HEK293 (cell line): Measurements from ENCODE around the gene ECM1.

Experiments used
- CTCF ChIA-PET: fragments of 350-600 bp; formaldehyde crosslinking; extraction: SDS; loops from one replicate; lab custom pipeline; 2021; ENCODE audit warnings: antibody characterized with exemption; lab: Yijun Ruan, JAX
- POLR2A ChIA-PET: fragments of 300-600 bp; formaldehyde crosslinking; extraction: SDS; loops from one replicate; lab custom pipeline; 2020; ENCODE audit warnings: antibody characterized with exemption, inconsistent platforms; lab: Yijun Ruan, JAX
- H3K27ac ChIP-seq: fragments of 200-500 bp; sonication (Bioruptor generic); 2 replicates; pipeline ENCODE4 v1.5.1; 2014; ENCODE audit warnings: low read depth, low read length, control low read depth, inconsistent platforms; ENCODE audit errors: extremely low read depth
- H3K36me3 ChIP-seq, 2 experiments: fragments of 200-500 bp in 1 of 2; sonication (Bioruptor generic) in 1 of 2; 1 replicate in 1 of 2; 2 replicates in 1 of 2; pipeline ENCODE4 v1.5.1; 2014 to 2017; ENCODE audit warnings: inconsistent platforms in 2 of 2, low read length in 2 of 2; ENCODE audit not compliant: control insufficient read depth in 2 of 2, insufficient read depth in 1 of 2
- H3K4me1 ChIP-seq: fragments of 200-500 bp; sonication (Bioruptor generic); 2 replicates; pipeline ENCODE4 v1.5.1; 2014; ENCODE audit warnings: mild to moderate bottlenecking, low read length, inconsistent platforms; ENCODE audit not compliant: control insufficient read depth, insufficient read depth
- H3K4me3 ChIP-seq: 2 replicates; pipeline ENCODE4 v1.5.1; 2011; ENCODE audit warnings: low read depth, mild to moderate bottlenecking, control low read depth, low read length, moderate library complexity
- H3K9me3 ChIP-seq: fragments of 200-500 bp; sonication (Bioruptor generic); 2 replicates; pipeline ENCODE4 v1.5.1; 2014; ENCODE audit warnings: low read depth, low read length, inconsistent platforms; ENCODE audit not compliant: control insufficient read depth, insufficient read depth
- ATF2 ChIP-seq: fragments of 450-650 bp; formaldehyde crosslinking; IDR thresholded peaks from 2 replicates; pipeline ENCODE4 v1.5.1; 2016; ENCODE audit warnings: missing biosample characterization, missing genetic modification characterization, low read depth
- EGR2 ChIP-seq: fragments of 450-650 bp; formaldehyde crosslinking; IDR thresholded peaks from 2 replicates; pipeline ENCODE4 v1.5.1; 2016; ENCODE audit warnings: low read depth, missing biosample characterization, missing genetic modification characterization
- GLIS1 ChIP-seq: fragments of 450-650 bp; formaldehyde crosslinking; IDR thresholded peaks from 2 replicates; pipeline ENCODE4 v1.5.1; 2016; ENCODE audit warnings: missing biosample characterization, missing genetic modification characterization
- GLIS2 ChIP-seq: fragments of 450-650 bp; formaldehyde crosslinking; IDR thresholded peaks from 2 replicates; pipeline ENCODE4 v1.5.1; 2016; ENCODE audit warnings: missing biosample characterization, missing genetic modification characterization
- KLF1 ChIP-seq: fragments of 450-650 bp; formaldehyde crosslinking; IDR thresholded peaks from 2 replicates; pipeline ENCODE4 v1.5.1; 2016; ENCODE audit warnings: missing biosample characterization, missing genetic modification characterization
- OSR2 ChIP-seq: fragments of 450-650 bp; formaldehyde crosslinking; IDR thresholded peaks from 2 replicates; pipeline ENCODE4 v1.5.1; 2016; ENCODE audit warnings: missing biosample characterization, missing genetic modification characterization
- PRDM1 ChIP-seq: fragments of 450-650 bp; formaldehyde crosslinking; IDR thresholded peaks from 2 replicates; pipeline ENCODE4; 2016; ENCODE audit warnings: missing biosample characterization, missing genetic modification characterization
- PRDM10 ChIP-seq: fragments of 450-650 bp; formaldehyde crosslinking; IDR thresholded peaks from 2 replicates; pipeline ENCODE4 v1.5.1; 2016; ENCODE audit warnings: missing biosample characterization, missing genetic modification characterization
- SP2 ChIP-seq: fragments of 450-650 bp; formaldehyde crosslinking; IDR thresholded peaks from 2 replicates; pipeline ENCODE4 v1.5.1; 2016; ENCODE audit warnings: missing biosample characterization, missing genetic modification characterization
- SP3 ChIP-seq: fragments of 450-650 bp; formaldehyde crosslinking; IDR thresholded peaks from 2 replicates; pipeline ENCODE4 v1.5.1; 2016; ENCODE audit warnings: missing biosample characterization, missing genetic modification characterization
- SP7 ChIP-seq: fragments of 450-650 bp; formaldehyde crosslinking; IDR thresholded peaks from 2 replicates; pipeline ENCODE4 v1.5.1; 2016; ENCODE audit warnings: missing biosample characterization, missing genetic modification characterization
- ZBTB48 ChIP-seq: fragments of 450-650 bp; formaldehyde crosslinking; IDR thresholded peaks from 2 replicates; pipeline ENCODE4 v1.5.1; 2016; ENCODE audit warnings: missing biosample characterization, missing genetic modification characterization
- ZFHX2 ChIP-seq: fragments of 450-650 bp; formaldehyde crosslinking; conservative IDR thresholded peaks from 2 replicates; pipeline ENCODE4 v1.5.1; 2016; ENCODE audit warnings: missing biosample characterization, missing genetic modification characterization
- ZNF341 ChIP-seq: fragments of 450-650 bp; formaldehyde crosslinking; IDR thresholded peaks from 2 replicates; pipeline ENCODE4; 2016; ENCODE audit warnings: low read depth, missing biosample characterization, missing genetic modification characterization
- ZNF398 ChIP-seq: fragments of 450-650 bp; formaldehyde crosslinking; IDR thresholded peaks from 2 replicates; pipeline ENCODE4 v1.5.1; 2017; ENCODE audit warnings: missing biosample characterization, missing genetic modification characterization
- ZNF48 ChIP-seq: fragments of 450-650 bp; formaldehyde crosslinking; IDR thresholded peaks from 2 replicates; pipeline ENCODE4 v1.5.1; 2016; ENCODE audit warnings: missing biosample characterization, missing genetic modification characterization
- ZNF600 ChIP-seq: fragments of 450-650 bp; formaldehyde crosslinking; IDR thresholded peaks from 2 replicates; pipeline ENCODE4 v1.5.1; 2016; ENCODE audit warnings: missing biosample characterization, missing genetic modification characterization
- ZNF621 ChIP-seq: fragments of 450-650 bp; formaldehyde crosslinking; IDR thresholded peaks from 2 replicates; pipeline ENCODE4 v1.5.1; 2017; ENCODE audit warnings: missing biosample characterization, missing genetic modification characterization
- TF ChIP-seq, protein P1 (sequence below): fragments of 450-650 bp; formaldehyde crosslinking; IDR thresholded peaks from 2 replicates; pipeline ENCODE4 v1.5.1; 2016; ENCODE audit warnings: missing biosample characterization, missing genetic modification characterization
- TF ChIP-seq, protein P2 (sequence below): fragments of 450-650 bp; formaldehyde crosslinking; IDR thresholded peaks from 2 replicates; pipeline ENCODE4 v1.5.1; 2016; ENCODE audit warnings: missing biosample characterization, missing genetic modification characterization
- TF ChIP-seq, protein P3 (sequence below): fragments of 450-650 bp; formaldehyde crosslinking; IDR thresholded peaks from 2 replicates; pipeline ENCODE4 v1.5.1; 2016; ENCODE audit warnings: missing biosample characterization, missing genetic modification characterization, borderline replicate concordance

ECM1 gene

GRCh38 chr1:150552128-150552910, 44.4 kb downstream of the ECM1 start:
- Histone ChIP-seq H3K4me1 (no peaks in the 10 kb centered on the region), H3K27ac (no peak overlapping the region), H3K36me3 (peaks cover 0 to 6% of the 10 kb centered on the region in 2 experiments; a peak in 1 of 3 replicates), H3K9me3 (no peaks in the 10 kb centered on the region), H3K4me3 (no peak overlapping the region)
- ChIA-PET CTCF (interaction anchor here (0.9 to 8.8 kb wide), 3 partner anchors 7 to 24 kb away, joined by 3 to 73 read pairs (median 3); no protein-coding TSS in a partner anchor), POLR2A (interaction anchor here (0.7 to 1.6 kb wide), 2 partner anchors 27 to 740 kb away, joined by 3 to 4 read pairs; partner anchors contain the start of gene MCL1)
- peak; percentile 48 for TF ChIP-seq OSR2 (tag by site-specific recombination)
- TF ChIP-seq, protein P1, sequence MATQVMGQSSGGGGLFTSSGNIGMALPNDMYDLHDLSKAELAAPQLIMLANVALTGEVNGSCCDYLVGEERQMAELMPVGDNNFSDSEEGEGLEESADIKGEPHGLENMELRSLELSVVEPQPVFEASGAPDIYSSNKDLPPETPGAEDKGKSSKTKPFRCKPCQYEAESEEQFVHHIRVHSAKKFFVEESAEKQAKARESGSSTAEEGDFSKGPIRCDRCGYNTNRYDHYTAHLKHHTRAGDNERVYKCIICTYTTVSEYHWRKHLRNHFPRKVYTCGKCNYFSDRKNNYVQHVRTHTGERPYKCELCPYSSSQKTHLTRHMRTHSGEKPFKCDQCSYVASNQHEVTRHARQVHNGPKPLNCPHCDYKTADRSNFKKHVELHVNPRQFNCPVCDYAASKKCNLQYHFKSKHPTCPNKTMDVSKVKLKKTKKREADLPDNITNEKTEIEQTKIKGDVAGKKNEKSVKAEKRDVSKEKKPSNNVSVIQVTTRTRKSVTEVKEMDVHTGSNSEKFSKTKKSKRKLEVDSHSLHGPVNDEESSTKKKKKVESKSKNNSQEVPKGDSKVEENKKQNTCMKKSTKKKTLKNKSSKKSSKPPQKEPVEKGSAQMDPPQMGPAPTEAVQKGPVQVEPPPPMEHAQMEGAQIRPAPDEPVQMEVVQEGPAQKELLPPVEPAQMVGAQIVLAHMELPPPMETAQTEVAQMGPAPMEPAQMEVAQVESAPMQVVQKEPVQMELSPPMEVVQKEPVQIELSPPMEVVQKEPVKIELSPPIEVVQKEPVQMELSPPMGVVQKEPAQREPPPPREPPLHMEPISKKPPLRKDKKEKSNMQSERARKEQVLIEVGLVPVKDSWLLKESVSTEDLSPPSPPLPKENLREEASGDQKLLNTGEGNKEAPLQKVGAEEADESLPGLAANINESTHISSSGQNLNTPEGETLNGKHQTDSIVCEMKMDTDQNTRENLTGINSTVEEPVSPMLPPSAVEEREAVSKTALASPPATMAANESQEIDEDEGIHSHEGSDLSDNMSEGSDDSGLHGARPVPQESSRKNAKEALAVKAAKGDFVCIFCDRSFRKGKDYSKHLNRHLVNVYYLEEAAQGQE: peak; percentile 71
- TF ChIP-seq EGR2 (tag by site-specific recombination): peak; percentile 62; the same call in 1 of the 2 replicates
- TF ChIP-seq ZBTB48 (tag by site-specific recombination): no peak
- TF ChIP-seq GLIS2 (tag by site-specific recombination): peak; percentile 56; the same call in 1 of the 2 replicates
- peak; percentile 93 for TF ChIP-seq PRDM10
- TF ChIP-seq, protein P2, sequence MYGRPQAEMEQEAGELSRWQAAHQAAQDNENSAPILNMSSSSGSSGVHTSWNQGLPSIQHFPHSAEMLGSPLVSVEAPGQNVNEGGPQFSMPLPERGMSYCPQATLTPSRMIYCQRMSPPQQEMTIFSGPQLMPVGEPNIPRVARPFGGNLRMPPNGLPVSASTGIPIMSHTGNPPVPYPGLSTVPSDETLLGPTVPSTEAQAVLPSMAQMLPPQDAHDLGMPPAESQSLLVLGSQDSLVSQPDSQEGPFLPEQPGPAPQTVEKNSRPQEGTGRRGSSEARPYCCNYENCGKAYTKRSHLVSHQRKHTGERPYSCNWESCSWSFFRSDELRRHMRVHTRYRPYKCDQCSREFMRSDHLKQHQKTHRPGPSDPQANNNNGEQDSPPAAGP (tag by site-specific recombination): peak; percentile 30; the same call in 1 of the 2 replicates
- TF ChIP-seq GLIS1 (tag by site-specific recombination): 0 out of 2 replicates have a peak, but pooled peaks have one; percentile 9
- TF ChIP-seq SP3 (tag by site-specific recombination): peak; percentile 51
- no peak for TF ChIP-seq ATF2 (tag by site-specific recombination)
- TF ChIP-seq PRDM1: 0 out of 2 replicates have a peak, but pooled peaks have one; percentile 9
- TF ChIP-seq, protein P3, sequence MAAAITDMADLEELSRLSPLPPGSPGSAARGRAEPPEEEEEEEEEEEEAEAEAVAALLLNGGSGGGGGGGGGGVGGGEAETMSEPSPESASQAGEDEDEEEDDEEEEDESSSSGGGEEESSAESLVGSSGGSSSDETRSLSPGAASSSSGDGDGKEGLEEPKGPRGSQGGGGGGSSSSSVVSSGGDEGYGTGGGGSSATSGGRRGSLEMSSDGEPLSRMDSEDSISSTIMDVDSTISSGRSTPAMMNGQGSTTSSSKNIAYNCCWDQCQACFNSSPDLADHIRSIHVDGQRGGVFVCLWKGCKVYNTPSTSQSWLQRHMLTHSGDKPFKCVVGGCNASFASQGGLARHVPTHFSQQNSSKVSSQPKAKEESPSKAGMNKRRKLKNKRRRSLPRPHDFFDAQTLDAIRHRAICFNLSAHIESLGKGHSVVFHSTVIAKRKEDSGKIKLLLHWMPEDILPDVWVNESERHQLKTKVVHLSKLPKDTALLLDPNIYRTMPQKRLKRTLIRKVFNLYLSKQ (tag by site-specific recombination): no peak
- no peak for TF ChIP-seq ZNF48
- TF ChIP-seq ZNF621 (tag by site-specific recombination): no peak
- TF ChIP-seq SP2 (tag by site-specific recombination): peak; percentile 58
- TF ChIP-seq ZFHX2 (tag by site-specific recombination): peak; percentile 72
- peak; percentile 94 for TF ChIP-seq ZNF398
- TF ChIP-seq KLF1 (tag by site-specific recombination): 0 out of 2 replicates have a peak, but pooled peaks have one; percentile 18
- TF ChIP-seq ZNF341 (tag by site-specific recombination): peak; percentile 51
- TF ChIP-seq SP7 (tag by site-specific recombination): 0 out of 2 replicates have a peak, but pooled peaks have one; percentile 27
- TF ChIP-seq ZNF600: peak; percentile 76
